ENCODE measurements around the gene SLC34A1.

Gene SLC34A1

GRCh38 chr5:177380805-177381126 is 3.5 kb upstream of the SLC34A1 start:
- no peaks in the 10 kb centered on the region for H3K4me1 ChIP-seq (ENCODE audit: insufficient read depth, poor library complexity, severe bottlenecking)
- DNase-seq (ENCODE audit: low spot score) (no peak), ATAC-seq (ENCODE audit: low read depth) (no peak)
- no peak overlapping the region for H3K4me3 ChIP-seq (ENCODE audit: severe bottlenecking)
- no peaks in the 10 kb centered on the region for H3K27me3 ChIP-seq (ENCODE audit: insufficient read depth, poor library complexity, severe bottlenecking)
- no peak for TF ChIP-seq CTCF (IDR thresholded peaks at IDR 0.05; ENCODE audit: poor library complexity, severe bottlenecking)
- H3K36me3 ChIP-seq (ENCODE audit: low read depth) = no peaks in the 10 kb centered on the region
- H3K9me3 ChIP-seq (ENCODE audit: severe bottlenecking) = no peaks in the 10 kb centered on the region
- H3K27ac ChIP-seq (ENCODE audit: poor library complexity, severe bottlenecking) = no peak overlapping the region

- no peak for DNase-seq (ENCODE audit: low spot score)
- no peaks in the 10 kb centered on the region for H3K27me3 ChIP-seq (ENCODE audit: insufficient read depth, poor library complexity, severe bottlenecking)
- ATAC-seq (ENCODE audit: low read depth) = peak; percentile 15; the same call in 1 of the 3 replicates
- no peak overlapping the region for H3K4me3 ChIP-seq (ENCODE audit: severe bottlenecking)
- no peaks in the 10 kb centered on the region for H3K4me1 ChIP-seq (ENCODE audit: insufficient read depth, poor library complexity, severe bottlenecking)
- no peak overlapping the region for H3K27ac ChIP-seq (ENCODE audit: poor library complexity, severe bottlenecking)
- no peaks in the 10 kb centered on the region for H3K36me3 ChIP-seq (ENCODE audit: low read depth)
- no peaks in the 10 kb centered on the region for H3K9me3 ChIP-seq (ENCODE audit: severe bottlenecking)
- peak; percentile 32 for TF ChIP-seq CTCF (IDR thresholded peaks at IDR 0.05; ENCODE audit: poor library complexity, severe bottlenecking)
Observed at GRCh38 chr5:177382423-177383029, 1.7 kb upstream of the SLC34A1 start.

GRCh38 chr5:177383181-177383580 is 1.1 kb upstream of the SLC34A1 start:
- TF ChIP-seq CTCF (IDR thresholded peaks at IDR 0.05; ENCODE audit: poor library complexity, severe bottlenecking) = no peak
- peaks cover 1% of the 10 kb centered on the region for H3K4me1 ChIP-seq (ENCODE audit: insufficient read depth, poor library complexity, severe bottlenecking)

GRCh38 chr5:177385720-177386119 is 1.5 kb downstream of the SLC34A1 start:
- DNase-seq (ENCODE audit: low spot score) (no peak), ATAC-seq (ENCODE audit: low read depth) (no peak)
- Histone ChIP-seq H3K27me3 (ENCODE audit: insufficient read depth, poor library complexity, severe bottlenecking) (no peaks in the 10 kb centered on the region), H3K36me3 (ENCODE audit: low read depth) (no peaks in the 10 kb centered on the region), H3K4me3 (ENCODE audit: severe bottlenecking) (no peak overlapping the region), H3K27ac (ENCODE audit: poor library complexity, severe bottlenecking) (no peak overlapping the region), H3K4me1 (ENCODE audit: insufficient read depth, poor library complexity, severe bottlenecking) (peaks cover 22% of the 10 kb centered on the region), H3K9me3 (ENCODE audit: severe bottlenecking) (no peaks in the 10 kb centered on the region)
- no peak for TF ChIP-seq CTCF (IDR thresholded peaks at IDR 0.05; ENCODE audit: poor library complexity, severe bottlenecking)

More at GRCh38 chr5:177383181-177383580, 1.1 kb upstream of the SLC34A1 start:
- ATAC-seq (ENCODE audit: low read depth) (no peak), DNase-seq (ENCODE audit: low spot score) (no peak)
- no peak overlapping the region for H3K27ac ChIP-seq (ENCODE audit: poor library complexity, severe bottlenecking)
- no peaks in the 10 kb centered on the region for H3K27me3 ChIP-seq (ENCODE audit: insufficient read depth, poor library complexity, severe bottlenecking)
- H3K9me3 ChIP-seq (ENCODE audit: severe bottlenecking) = no peaks in the 10 kb centered on the region
- H3K36me3 ChIP-seq (ENCODE audit: low read depth) = no peaks in the 10 kb centered on the region
- H3K4me3 ChIP-seq (ENCODE audit: severe bottlenecking) = no peak overlapping the region

- no peaks in the 10 kb centered on the region for H3K36me3 ChIP-seq (ENCODE audit: low read depth)
- no peak for TF ChIP-seq CTCF (IDR thresholded peaks at IDR 0.05; ENCODE audit: poor library complexity, severe bottlenecking)
- DNase-seq (ENCODE audit: low spot score) (no peak), ATAC-seq (ENCODE audit: low read depth) (no peak)
- no peak overlapping the region for H3K4me3 ChIP-seq (ENCODE audit: severe bottlenecking)
- no peaks in the 10 kb centered on the region for H3K9me3 ChIP-seq (ENCODE audit: severe bottlenecking)
- peaks cover 22% of the 10 kb centered on the region for H3K4me1 ChIP-seq (ENCODE audit: insufficient read depth, poor library complexity, severe bottlenecking)
- H3K27me3 ChIP-seq (ENCODE audit: insufficient read depth, poor library complexity, severe bottlenecking) = no peaks in the 10 kb centered on the region
- H3K27ac ChIP-seq (ENCODE audit: poor library complexity, severe bottlenecking) = no peak overlapping the region
Observed at GRCh38 chr5:177386542-177386941, 2.3 kb downstream of the SLC34A1 start.
